Measurements from ENCODE around the gene LRRFIP1.

- TF ChIP-seq CTCF (IDR thresholded peaks at IDR 0.05) (no peak), POLR2A (IDR thresholded peaks at IDR 0.05) (no peak), EP300 (IDR thresholded peaks at IDR 0.05; ENCODE audit: low read depth) (no peak), POLR2AphosphoS5 (IDR thresholded peaks at IDR 0.05) (no peak)
Observed at GRCh38 chr2:237724811-237725478, 97.6 kb downstream of the LRRFIP1 start.
